ENCODE data around the gene TMEM214. TPM values are rescaled to one million over a fixed set of nuclear protein-coding genes. Genes with fewer than 3 reads are reported as not detected.

The TMEM214 gene
- total RNA-seq, 1 donor, result 50.3 TPM

- Histone ChIP-seq H3K9me3 (ENCODE audit: low read depth, low read length) (no peaks in the 10 kb centered on the region), H3K4me3 (ENCODE audit: insufficient read depth, low read length) (no peak overlapping the region), H3K79me2 (ENCODE audit: insufficient read depth, low read length) (peaks cover 5% of the 10 kb centered on the region), H3K27me3 (ENCODE audit: insufficient read depth, low read length) (no peaks in the 10 kb centered on the region), H4K20me1 (ENCODE audit: insufficient read depth, low read length) (peaks cover 8% of the 10 kb centered on the region), H3K36me3 (ENCODE audit: insufficient read depth, low read length) (peaks cover 43% of the 10 kb centered on the region), H3K4me1 (ENCODE audit: insufficient read depth, low read length) (peaks cover 5% of the 10 kb centered on the region), H3K27ac (ENCODE audit: low read depth, low read length) (no peak overlapping the region), H3K4me2 (ENCODE audit: insufficient read depth, low read length) (no peak overlapping the region), H2AFZ (ENCODE audit: low read length) (no peak overlapping the region)
- no peak for DNase-seq (ENCODE audit: insufficient read length, low spot score, missing footprints)
- TF ChIP-seq CTCF (IDR thresholded peaks at IDR 0.05; ENCODE audit: extremely low read depth, low read depth, low read length), result no peak
These were observed 27.6 kb downstream of the TMEM214 start for GRCh38 chr2:27060323-27060722.

GRCh38 chr2:27065128-27065527 is 32.4 kb downstream of the TMEM214 start:
- Histone ChIP-seq H3K9me3 (ENCODE audit: low read depth, low read length) (no peaks in the 10 kb centered on the region), H3K27me3 (ENCODE audit: insufficient read depth, low read length) (no peaks in the 10 kb centered on the region), H3K4me3 (ENCODE audit: insufficient read depth, low read length) (no peak overlapping the region), H3K4me1 (ENCODE audit: insufficient read depth, low read length) (peaks cover 23% of the 10 kb centered on the region), H3K36me3 (ENCODE audit: insufficient read depth, low read length) (peaks cover 50% of the 10 kb centered on the region), H4K20me1 (ENCODE audit: insufficient read depth, low read length) (peaks cover 33% of the 10 kb centered on the region), H3K79me2 (ENCODE audit: insufficient read depth, low read length) (peaks cover 42% of the 10 kb centered on the region), H3K4me2 (ENCODE audit: insufficient read depth, low read length) (no peak overlapping the region), H2AFZ (ENCODE audit: low read length) (no peak overlapping the region), H3K27ac (ENCODE audit: low read depth, low read length) (no peak overlapping the region)
- no peak for TF ChIP-seq CTCF (IDR thresholded peaks at IDR 0.05; ENCODE audit: extremely low read depth, low read depth, low read length)
- DNase-seq (ENCODE audit: insufficient read length, low spot score, missing footprints), result no peak

- no peak overlapping the region for H3K4me2 ChIP-seq (ENCODE audit: insufficient read depth, low read length)
- H3K4me3 ChIP-seq (ENCODE audit: insufficient read depth, low read length), result no peak overlapping the region
- H3K4me1 ChIP-seq (ENCODE audit: insufficient read depth, low read length), result peaks cover 35% of the 10 kb centered on the region
- H2AFZ ChIP-seq (ENCODE audit: low read length), result no peak overlapping the region
- H3K9me3 ChIP-seq (ENCODE audit: low read depth, low read length), result no peaks in the 10 kb centered on the region
- TF ChIP-seq CTCF (IDR thresholded peaks at IDR 0.05; ENCODE audit: extremely low read depth, low read depth, low read length), result no peak
- DNase-seq (ENCODE audit: insufficient read length, low spot score, missing footprints), result peak; percentile 70
- H3K36me3 ChIP-seq (ENCODE audit: insufficient read depth, low read length), result peaks cover 48% of the 10 kb centered on the region
- peaks cover 55% of the 10 kb centered on the region for H3K79me2 ChIP-seq (ENCODE audit: insufficient read depth, low read length)
- no peak overlapping the region for H3K27ac ChIP-seq (ENCODE audit: low read depth, low read length)
- peaks cover 34% of the 10 kb centered on the region for H4K20me1 ChIP-seq (ENCODE audit: insufficient read depth, low read length)
- no peaks in the 10 kb centered on the region for H3K27me3 ChIP-seq (ENCODE audit: insufficient read depth, low read length)
These were observed 34.6 kb downstream of the TMEM214 start for GRCh38 chr2:27067385-27067784.

- Histone ChIP-seq H3K27me3 (ENCODE audit: insufficient read depth, low read length) (no peaks in the 10 kb centered on the region), H3K4me1 (ENCODE audit: insufficient read depth, low read length) (peaks cover 46% of the 10 kb centered on the region), H2AFZ (ENCODE audit: low read length) (no peak overlapping the region), H3K79me2 (ENCODE audit: insufficient read depth, low read length) (peaks cover 50% of the 10 kb centered on the region), H3K27ac (ENCODE audit: low read depth, low read length) (peak overlapping the region; percentile 11), H3K4me2 (ENCODE audit: insufficient read depth, low read length) (peak overlapping the region; percentile 97), H3K4me3 (ENCODE audit: insufficient read depth, low read length) (peak overlapping the region; percentile 99), H4K20me1 (ENCODE audit: insufficient read depth, low read length) (peaks cover 29% of the 10 kb centered on the region), H3K9me3 (ENCODE audit: low read depth, low read length) (no peaks in the 10 kb centered on the region), H3K36me3 (ENCODE audit: insufficient read depth, low read length) (peaks cover 42% of the 10 kb centered on the region)
- peak; percentile 79 for DNase-seq (ENCODE audit: insufficient read length, low spot score, missing footprints)
- TF ChIP-seq CTCF (IDR thresholded peaks at IDR 0.05; ENCODE audit: extremely low read depth, low read depth, low read length), result no peak
These were observed 36.7 kb downstream of the TMEM214 start for GRCh38 chr2:27069436-27069835.
